ENCODE results near the gene KRTAP9-7.
"Not testable (repeated sequence)": the region's sequence is repeated elsewhere in the genome, so short reads cannot be mapped to it uniquely, and the experiment has no call there.

The KRTAP9-7 gene

DNA sequence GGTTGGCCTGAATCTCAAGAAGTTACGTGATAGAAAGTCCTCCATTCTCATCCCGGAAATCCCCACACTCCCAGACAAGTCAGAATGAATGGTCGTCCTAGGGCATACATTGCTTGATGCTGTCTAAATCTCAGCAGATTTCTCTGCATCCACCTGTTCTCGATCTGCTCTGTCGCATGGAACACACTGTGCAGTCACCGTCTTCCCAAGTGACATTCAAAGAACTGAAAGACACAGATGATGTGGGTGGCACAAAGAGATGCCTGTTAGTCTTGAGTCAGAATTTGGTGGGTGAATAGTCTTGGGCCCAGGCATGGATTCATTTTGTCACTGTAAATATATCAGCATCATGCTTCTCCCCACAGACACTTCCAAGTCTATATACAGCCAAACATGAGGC is 43.8 kb upstream of the KRTAP9-7 start:
- TF ChIP-seq FOXP2 (optimal IDR thresholded peaks at IDR 0.05; ENCODE audit: borderline replicate concordance, extremely low read depth, extremely low read length, insufficient read depth) (no peak), SIN3A (IDR thresholded peaks at IDR 0.05; ENCODE audit: borderline replicate concordance, insufficient read depth, low read length) (no peak), POLR2AphosphoS5 (IDR thresholded peaks at IDR 0.05; ENCODE audit: low read depth, low read length) (no peak)
- TF ChIP-seq, protein P1, sequence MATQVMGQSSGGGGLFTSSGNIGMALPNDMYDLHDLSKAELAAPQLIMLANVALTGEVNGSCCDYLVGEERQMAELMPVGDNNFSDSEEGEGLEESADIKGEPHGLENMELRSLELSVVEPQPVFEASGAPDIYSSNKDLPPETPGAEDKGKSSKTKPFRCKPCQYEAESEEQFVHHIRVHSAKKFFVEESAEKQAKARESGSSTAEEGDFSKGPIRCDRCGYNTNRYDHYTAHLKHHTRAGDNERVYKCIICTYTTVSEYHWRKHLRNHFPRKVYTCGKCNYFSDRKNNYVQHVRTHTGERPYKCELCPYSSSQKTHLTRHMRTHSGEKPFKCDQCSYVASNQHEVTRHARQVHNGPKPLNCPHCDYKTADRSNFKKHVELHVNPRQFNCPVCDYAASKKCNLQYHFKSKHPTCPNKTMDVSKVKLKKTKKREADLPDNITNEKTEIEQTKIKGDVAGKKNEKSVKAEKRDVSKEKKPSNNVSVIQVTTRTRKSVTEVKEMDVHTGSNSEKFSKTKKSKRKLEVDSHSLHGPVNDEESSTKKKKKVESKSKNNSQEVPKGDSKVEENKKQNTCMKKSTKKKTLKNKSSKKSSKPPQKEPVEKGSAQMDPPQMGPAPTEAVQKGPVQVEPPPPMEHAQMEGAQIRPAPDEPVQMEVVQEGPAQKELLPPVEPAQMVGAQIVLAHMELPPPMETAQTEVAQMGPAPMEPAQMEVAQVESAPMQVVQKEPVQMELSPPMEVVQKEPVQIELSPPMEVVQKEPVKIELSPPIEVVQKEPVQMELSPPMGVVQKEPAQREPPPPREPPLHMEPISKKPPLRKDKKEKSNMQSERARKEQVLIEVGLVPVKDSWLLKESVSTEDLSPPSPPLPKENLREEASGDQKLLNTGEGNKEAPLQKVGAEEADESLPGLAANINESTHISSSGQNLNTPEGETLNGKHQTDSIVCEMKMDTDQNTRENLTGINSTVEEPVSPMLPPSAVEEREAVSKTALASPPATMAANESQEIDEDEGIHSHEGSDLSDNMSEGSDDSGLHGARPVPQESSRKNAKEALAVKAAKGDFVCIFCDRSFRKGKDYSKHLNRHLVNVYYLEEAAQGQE (IDR thresholded peaks at IDR 0.05; ENCODE audit: insufficient read depth in 1 of 2, low read depth in 2 of 2, low read length in 2 of 2) = no peak

DNA sequence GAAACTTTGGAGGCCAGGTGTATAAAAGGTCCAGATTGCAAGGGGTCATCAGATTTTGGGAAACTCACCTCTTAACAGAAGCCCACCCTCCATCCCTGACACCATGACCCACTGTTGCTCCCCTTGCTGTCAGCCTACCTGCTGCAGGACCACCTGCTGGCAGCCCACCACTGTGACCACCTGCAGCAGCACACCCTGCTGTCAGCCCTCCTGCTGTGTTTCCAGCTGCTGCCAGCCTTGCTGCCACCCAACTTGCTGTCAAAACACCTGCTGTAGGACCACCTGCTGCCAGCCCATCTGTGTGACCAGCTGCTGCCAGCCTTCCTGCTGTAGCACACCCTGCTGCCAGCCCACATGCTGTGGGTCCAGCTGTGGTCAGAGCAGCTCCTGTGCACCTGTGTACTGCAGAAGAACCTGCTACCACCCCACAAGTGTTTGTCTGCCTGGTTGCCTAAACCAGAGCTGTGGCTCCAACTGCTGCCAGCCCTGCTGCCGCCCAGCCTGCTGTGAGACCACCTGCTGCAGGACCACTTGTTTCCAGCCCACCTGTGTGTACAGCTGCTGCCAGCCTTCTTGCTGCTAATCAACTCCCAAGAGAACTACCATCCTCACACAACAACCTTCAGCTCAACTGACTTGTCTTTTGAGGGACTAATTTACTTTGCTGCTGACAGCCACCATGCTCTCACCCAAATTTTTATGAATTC is 42.9 kb upstream of the KRTAP9-7 start, which contains the start of gene KRTAP9-3:
Gene KRTAP9-3 (plus strand): TSS at position 51 of the 707 bp plus-strand sequence. CDS start 53 bp downstream, at position 104.
- not testable (repeated sequence) for TF ChIP-seq TAF1, SIN3A (IDR thresholded peaks at IDR 0.05; ENCODE audit: borderline replicate concordance, insufficient read depth, low read length)
- TF ChIP-seq, protein P1 (IDR thresholded peaks at IDR 0.05; ENCODE audit: insufficient read depth in 1 of 2, low read depth in 2 of 2, low read length in 2 of 2) = not testable (repeated sequence)

DNA sequence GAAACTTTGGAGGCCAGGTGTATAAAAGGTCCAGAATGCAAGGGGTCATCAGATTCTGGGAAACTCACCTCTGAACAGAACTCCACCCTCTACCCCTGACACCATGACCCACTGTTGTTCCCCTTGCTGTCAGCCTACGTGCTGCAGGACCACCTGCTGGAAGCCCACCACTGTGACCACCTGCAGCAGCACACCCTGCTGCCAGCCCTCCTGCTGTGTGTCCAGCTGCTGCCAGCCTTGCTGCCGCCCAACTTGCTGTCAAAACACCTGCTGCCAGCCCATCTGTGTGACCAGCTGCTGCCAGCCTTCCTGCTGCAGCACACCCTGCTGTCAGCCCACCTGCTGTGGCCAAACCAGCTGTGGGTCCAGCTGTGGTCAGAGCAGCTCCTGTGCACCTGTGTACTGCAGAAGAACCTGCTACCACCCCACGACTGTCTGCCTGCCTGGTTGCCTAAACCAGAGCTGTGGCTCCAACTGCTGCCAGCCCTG is 37.5 kb upstream of the KRTAP9-7 start, which contains the start of gene KRTAP9-8:
Gene KRTAP9-8 (plus strand): TSS at position 51 of the 489 bp plus-strand sequence. CDS start 53 bp downstream, at position 104.
- TF ChIP-seq, protein P1 (IDR thresholded peaks at IDR 0.05; ENCODE audit: insufficient read depth in 1 of 2, low read depth in 2 of 2, low read length in 2 of 2) = not testable (repeated sequence)
- not testable (repeated sequence) for TF ChIP-seq TAF1 (IDR thresholded peaks at IDR 0.05; ENCODE audit: borderline replicate concordance, insufficient read depth, low read length); POLR2AphosphoS5 (IDR thresholded peaks at IDR 0.05; ENCODE audit: low read depth, low read length)

DNA sequence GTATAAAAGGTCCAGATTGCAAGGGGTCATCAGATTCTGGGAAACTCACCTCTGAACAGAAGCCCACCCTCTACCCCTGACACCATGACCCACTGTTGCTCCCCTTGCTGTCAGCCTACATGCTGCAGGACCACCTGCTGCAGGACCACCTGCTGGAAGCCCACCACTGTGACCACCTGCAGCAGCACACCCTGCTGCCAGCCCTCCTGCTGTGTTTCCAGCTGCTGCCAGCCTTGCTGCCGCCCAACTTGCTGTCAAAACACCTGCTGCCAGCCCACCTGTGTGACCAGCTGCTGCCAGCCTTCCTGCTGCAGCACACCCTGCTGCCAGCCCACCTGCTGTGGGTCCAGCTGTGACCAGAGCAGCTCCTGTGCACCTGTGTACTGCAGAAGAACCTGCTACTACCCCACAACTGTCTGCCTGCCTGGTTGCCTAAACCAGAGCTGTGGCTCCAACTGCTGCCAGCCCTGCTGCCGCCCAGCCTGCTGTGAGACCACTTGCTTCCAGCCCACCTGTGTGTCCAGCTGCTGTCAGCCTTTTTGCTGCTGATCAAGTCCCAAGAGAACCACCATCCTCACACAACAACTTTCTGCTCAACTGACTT is 25.8 kb upstream of the KRTAP9-7 start, which contains the start of gene KRTAP9-4:
Gene KRTAP9-4 (plus strand): TSS at position 51 of the 604 bp plus-strand sequence. CDS start 34 bp downstream, at position 85.
- not testable (repeated sequence) for TF ChIP-seq SIN3A (IDR thresholded peaks at IDR 0.05; ENCODE audit: borderline replicate concordance, insufficient read depth, low read length); FOXP2 (optimal IDR thresholded peaks at IDR 0.05; ENCODE audit: borderline replicate concordance, extremely low read depth, extremely low read length, insufficient read depth)
- TF ChIP-seq, protein P1 (IDR thresholded peaks at IDR 0.05; ENCODE audit: insufficient read depth in 1 of 2, low read depth in 2 of 2, low read length in 2 of 2) = not testable (repeated sequence)
